NT2/D1 (cell line): ENCODE measurements around the gene TGFBRAP1.

Experiments
- DNase-seq: peaks from one replicate; pipeline ENCODE4 v3.0.0-alpha.2; 2011; ENCODE audit warnings: low read depth, low spot score
- H3K27me3 ChIP-seq: 2 replicates; pipeline ENCODE4 v1.6.0; 2011; ENCODE audit warnings: mild to moderate bottlenecking; ENCODE audit not compliant: insufficient read length, insufficient read depth
- H3K36me3 ChIP-seq: 2 replicates; pipeline ENCODE4 v1.6.1; 2011; ENCODE audit warnings: mild to moderate bottlenecking, low read length, mixed read lengths; ENCODE audit not compliant: insufficient read depth, insufficient read length
- H3K4me1 ChIP-seq: 2 replicates; pipeline ENCODE4 v1.5.1; 2011; ENCODE audit not compliant: insufficient read depth, insufficient read length
- H3K4me3 ChIP-seq: 2 replicates; pipeline ENCODE4 v1.5.1; 2011; ENCODE audit warnings: low read depth; ENCODE audit not compliant: insufficient read length
- H3K9ac ChIP-seq: 2 replicates; pipeline ENCODE4 v1.6.0; 2011; ENCODE audit warnings: low read depth; ENCODE audit not compliant: insufficient read length
- H3K9me3 ChIP-seq: 2 replicates; pipeline ENCODE4 v1.5.1; 2011; ENCODE audit warnings: mild to moderate bottlenecking, low read length; ENCODE audit not compliant: insufficient read depth
- SUZ12 ChIP-seq: IDR thresholded peaks from 2 replicates; pipeline ENCODE4 v1.6.1; 2011; ENCODE audit not compliant: insufficient read length, insufficient read depth; ENCODE audit errors: extremely low read depth
- YY1 ChIP-seq: IDR thresholded peaks from 2 replicates; pipeline ENCODE4 v1.6.1; 2011; ENCODE audit not compliant: insufficient read length, insufficient read depth
- ZNF274 ChIP-seq: IDR thresholded peaks from 2 replicates; pipeline ENCODE4 v1.6.1; 2011; ENCODE audit warnings: mild to moderate bottlenecking, low read depth, low read length

The TGFBRAP1 gene

GRCh38 chr2:105236060-105236424, 93.5 kb downstream of the TGFBRAP1 start:
- Histone ChIP-seq H3K4me1 (no peaks in the 10 kb centered on the region), H3K36me3 (no peaks in the 10 kb centered on the region), H3K9me3 (no peaks in the 10 kb centered on the region), H3K27me3 (peaks cover 11% of the 10 kb centered on the region), H3K4me3 (no peak overlapping the region), H3K9ac (no peak overlapping the region)
- TF ChIP-seq YY1, result no peak
- no peak for TF ChIP-seq SUZ12
- no peak for TF ChIP-seq ZNF274
- no peak for DNase-seq

- Histone ChIP-seq H3K4me3 (no peak overlapping the region), H3K36me3 (no peaks in the 10 kb centered on the region), H3K4me1 (no peaks in the 10 kb centered on the region), H3K9me3 (no peaks in the 10 kb centered on the region), H3K27me3 (peaks cover 11% of the 10 kb centered on the region), H3K9ac (peak overlapping the region; percentile 27)
- DNase-seq, result peak; percentile 87
- TF ChIP-seq ZNF274 (no peak), YY1 (no peak), SUZ12 (no peak)
Measured at GRCh38 chr2:105235388-105236059, 94.0 kb downstream of the TGFBRAP1 start.

GRCh38 chr2:105231232-105231619, 98.3 kb downstream of the TGFBRAP1 start:
- H3K27me3 ChIP-seq, result peaks cover 2% of the 10 kb centered on the region
- H3K4me1 ChIP-seq, result no peaks in the 10 kb centered on the region
- H3K36me3 ChIP-seq, result no peaks in the 10 kb centered on the region
- H3K9ac ChIP-seq, result no peak overlapping the region
- no peak overlapping the region for H3K4me3 ChIP-seq
- no peak for DNase-seq
- no peak for TF ChIP-seq ZNF274
- TF ChIP-seq SUZ12, result no peak
- no peak for TF ChIP-seq YY1
- no peaks in the 10 kb centered on the region for H3K9me3 ChIP-seq

GRCh38 chr2:105224444-105224843, 105.1 kb downstream of the TGFBRAP1 start:
- H3K4me1 ChIP-seq, result no peaks in the 10 kb centered on the region
- no peak overlapping the region for H3K4me3 ChIP-seq
- TF ChIP-seq ZNF274, result no peak
- TF ChIP-seq SUZ12, result no peak
- TF ChIP-seq YY1, result no peak
- no peak overlapping the region for H3K9ac ChIP-seq
- no peaks in the 10 kb centered on the region for H3K9me3 ChIP-seq
- H3K27me3 ChIP-seq, result no peaks in the 10 kb centered on the region
- no peak for DNase-seq
- no peaks in the 10 kb centered on the region for H3K36me3 ChIP-seq

- Histone ChIP-seq H3K4me1 (no peaks in the 10 kb centered on the region), H3K27me3 (no peaks in the 10 kb centered on the region), H3K4me3 (no peak overlapping the region), H3K9ac (no peak overlapping the region), H3K9me3 (peaks cover 9% of the 10 kb centered on the region; the same call in 1 of the 2 replicates), H3K36me3 (no peaks in the 10 kb centered on the region)
- DNase-seq, result no peak
- TF ChIP-seq YY1 (no peak), ZNF274 (no peak), SUZ12 (no peak)
Measured at GRCh38 chr2:105220604-105221003, 108.9 kb downstream of the TGFBRAP1 start.

GRCh38 chr2:105215586-105216192, 113.8 kb downstream of the TGFBRAP1 start:
- Histone ChIP-seq H3K9ac (no peak overlapping the region), H3K27me3 (no peaks in the 10 kb centered on the region), H3K4me1 (no peaks in the 10 kb centered on the region), H3K36me3 (no peaks in the 10 kb centered on the region), H3K4me3 (no peak overlapping the region), H3K9me3 (peaks cover 21% of the 10 kb centered on the region)
- TF ChIP-seq SUZ12 (no peak), ZNF274 (no peak), YY1 (no peak)
- DNase-seq, result no peak
